Measurements from ENCODE around the gene DAGLB. TPM values are rescaled to one million over a fixed set of nuclear protein-coding genes. Genes with fewer than 3 reads are reported as not detected.

DAGLB gene
- total RNA-seq, 4 donors from 2014 or later, result 12.6 to 25.8 (median 18.0) TPM

DNA sequence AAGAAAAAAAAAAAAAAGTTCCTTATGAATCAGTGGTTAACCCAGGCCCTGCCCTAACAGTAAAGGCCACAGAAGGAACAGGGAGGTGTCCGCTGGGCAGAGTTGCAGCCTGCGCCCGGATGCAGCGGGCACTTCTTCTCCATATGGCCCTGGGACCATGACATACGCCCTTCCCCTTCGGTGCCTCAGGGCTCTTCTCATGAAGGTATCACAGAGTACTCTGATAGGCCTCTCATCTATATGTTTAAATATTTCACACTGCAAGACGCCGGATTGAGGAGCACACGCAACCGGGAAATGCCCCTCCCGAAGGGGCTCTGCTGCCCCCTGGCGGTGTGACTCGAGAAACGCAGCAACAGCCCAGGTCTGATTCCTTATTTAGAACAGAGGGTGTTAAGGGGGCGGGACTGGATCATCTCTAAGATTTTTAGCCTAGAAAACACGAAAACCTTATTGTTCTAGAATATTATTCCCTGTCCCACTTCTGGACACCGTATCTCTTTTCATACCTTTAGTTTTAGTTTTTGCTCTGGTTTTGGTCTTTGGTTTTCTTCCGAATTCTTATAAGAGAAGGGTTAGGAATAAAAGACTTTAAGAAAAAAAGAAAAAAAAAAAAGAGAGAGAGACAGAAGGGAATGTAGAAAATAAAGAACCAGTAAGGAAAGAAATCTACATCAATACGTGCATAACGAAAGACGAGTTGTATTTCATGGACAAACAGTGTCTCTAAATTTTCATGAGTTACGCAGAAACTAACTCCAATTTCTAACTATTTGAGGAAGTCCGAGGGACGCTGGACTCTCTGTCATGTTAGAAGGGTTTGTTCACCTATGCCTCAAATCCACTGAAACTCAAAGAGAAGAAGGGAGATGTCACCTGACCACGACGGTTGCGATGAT lies 12.0 kb downstream of the DAGLB start:
- TF ChIP-seq, protein P1, sequence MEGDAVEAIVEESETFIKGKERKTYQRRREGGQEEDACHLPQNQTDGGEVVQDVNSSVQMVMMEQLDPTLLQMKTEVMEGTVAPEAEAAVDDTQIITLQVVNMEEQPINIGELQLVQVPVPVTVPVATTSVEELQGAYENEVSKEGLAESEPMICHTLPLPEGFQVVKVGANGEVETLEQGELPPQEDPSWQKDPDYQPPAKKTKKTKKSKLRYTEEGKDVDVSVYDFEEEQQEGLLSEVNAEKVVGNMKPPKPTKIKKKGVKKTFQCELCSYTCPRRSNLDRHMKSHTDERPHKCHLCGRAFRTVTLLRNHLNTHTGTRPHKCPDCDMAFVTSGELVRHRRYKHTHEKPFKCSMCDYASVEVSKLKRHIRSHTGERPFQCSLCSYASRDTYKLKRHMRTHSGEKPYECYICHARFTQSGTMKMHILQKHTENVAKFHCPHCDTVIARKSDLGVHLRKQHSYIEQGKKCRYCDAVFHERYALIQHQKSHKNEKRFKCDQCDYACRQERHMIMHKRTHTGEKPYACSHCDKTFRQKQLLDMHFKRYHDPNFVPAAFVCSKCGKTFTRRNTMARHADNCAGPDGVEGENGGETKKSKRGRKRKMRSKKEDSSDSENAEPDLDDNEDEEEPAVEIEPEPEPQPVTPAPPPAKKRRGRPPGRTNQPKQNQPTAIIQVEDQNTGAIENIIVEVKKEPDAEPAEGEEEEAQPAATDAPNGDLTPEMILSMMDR (IDR thresholded peaks at IDR 0.05), result peak; percentile 83 to 98 (median 93)
- TF ChIP-seq POLR2A (IDR thresholded peaks at IDR 0.05) (no peak), EP300 (IDR thresholded peaks at IDR 0.05) (no peak)
- Histone ChIP-seq H3K27me3 (no peaks in the 10 kb centered on the region), H3K27ac (peak overlapping the region in 2 of 4 donors; percentile 62 to 67), H3K4me1 (peaks cover 0 to 17% (median 3%) of the 10 kb centered on the region in 4 donors), H3K4me3 (peak overlapping the region in 1 of 4 donors; percentile 27), H3K36me3 (peaks cover 0 to 26% (median 0%) of the 10 kb centered on the region in 3 donors), H3K9me3 (no peaks in the 10 kb centered on the region)
- 41% methylated on average over 27 of the region's 27 CpGs for WGBS, 2 donors
- DNase-seq (ENCODE audit: low spot score in 2 of 2), result peak; percentile 58 to 83

DNA sequence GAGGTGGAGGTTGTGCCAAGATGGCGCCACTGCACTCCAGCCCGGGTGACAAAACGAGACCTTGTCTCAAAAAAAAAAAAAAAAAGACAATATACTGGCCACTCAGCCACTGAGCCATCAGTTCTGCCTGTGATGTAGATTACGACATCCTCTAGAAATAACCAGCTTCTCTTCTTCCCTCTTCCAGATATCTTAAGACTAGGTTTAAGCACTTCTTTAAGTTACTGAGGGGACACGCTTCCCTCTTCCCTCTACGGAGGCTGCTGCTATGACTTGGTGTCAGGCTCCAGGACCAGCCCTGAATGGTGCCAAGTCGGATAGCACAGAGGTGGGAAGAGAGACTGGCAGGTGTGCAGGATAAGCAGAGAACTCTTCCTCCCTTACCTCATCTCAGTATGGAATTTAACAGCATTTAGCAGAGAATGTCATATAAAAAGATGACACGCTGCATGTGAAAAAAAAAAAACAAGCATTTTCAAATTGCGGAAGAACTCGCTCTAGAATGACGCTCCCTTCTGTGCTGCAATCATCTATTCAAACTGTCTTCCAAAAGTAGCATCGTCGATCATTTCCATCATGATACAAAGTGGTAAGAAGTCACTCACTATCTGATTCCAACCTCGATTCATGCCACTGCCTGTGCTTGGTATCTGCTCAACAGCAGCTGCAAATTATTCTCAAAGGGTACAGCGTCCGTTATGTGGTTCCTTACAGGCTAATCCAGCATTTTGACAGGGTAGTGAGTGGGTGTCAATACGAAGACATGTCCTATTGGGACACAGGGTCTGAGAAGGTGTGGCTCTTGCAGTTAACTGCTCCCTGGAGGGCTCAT lies 13.8 kb downstream of the DAGLB start:
- peaks cover 0 to 17% (median 3%) of the 10 kb centered on the region in 4 donors for H3K4me1 ChIP-seq
- 82 to 88% methylated on average over 17 of the region's 17 CpGs for WGBS, 2 donors
- H3K27me3 ChIP-seq, result no peaks in the 10 kb centered on the region
- H3K36me3 ChIP-seq, result peaks cover 0 to 39% (median 0%) of the 10 kb centered on the region in 3 donors
- no peak for DNase-seq (ENCODE audit: low spot score in 2 of 2)
- no peaks in the 10 kb centered on the region for H3K9me3 ChIP-seq
- no peak overlapping the region for H3K4me3 ChIP-seq
- TF ChIP-seq EP300 (IDR thresholded peaks at IDR 0.05) (peak in 1 of 2 donors; percentile 16), POLR2A (IDR thresholded peaks at IDR 0.05) (no peak)
- H3K27ac ChIP-seq, result peak overlapping the region in 2 of 4 donors; percentile 48 to 67

DNA sequence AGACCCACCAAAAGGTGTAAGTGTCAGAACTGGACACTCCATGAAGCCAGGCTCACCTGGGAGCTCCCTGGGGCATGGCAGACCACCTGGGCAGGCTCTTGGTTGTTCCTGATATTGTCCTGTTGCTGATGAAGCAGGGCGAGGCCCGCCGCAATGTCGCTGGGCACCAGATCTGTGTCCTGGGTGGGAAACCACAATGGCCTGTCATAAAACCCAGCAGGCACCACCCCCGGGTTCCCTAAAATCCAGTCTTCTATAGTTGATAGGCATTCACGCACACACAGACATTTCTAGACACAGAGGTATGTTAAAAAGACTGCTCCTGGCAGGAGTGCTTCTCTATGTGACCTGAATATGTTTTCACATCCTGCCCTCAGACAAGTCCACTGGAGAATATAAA lies 15.0 kb downstream of the DAGLB start:
- no peak for DNase-seq (ENCODE audit: low spot score in 2 of 2)

DNA sequence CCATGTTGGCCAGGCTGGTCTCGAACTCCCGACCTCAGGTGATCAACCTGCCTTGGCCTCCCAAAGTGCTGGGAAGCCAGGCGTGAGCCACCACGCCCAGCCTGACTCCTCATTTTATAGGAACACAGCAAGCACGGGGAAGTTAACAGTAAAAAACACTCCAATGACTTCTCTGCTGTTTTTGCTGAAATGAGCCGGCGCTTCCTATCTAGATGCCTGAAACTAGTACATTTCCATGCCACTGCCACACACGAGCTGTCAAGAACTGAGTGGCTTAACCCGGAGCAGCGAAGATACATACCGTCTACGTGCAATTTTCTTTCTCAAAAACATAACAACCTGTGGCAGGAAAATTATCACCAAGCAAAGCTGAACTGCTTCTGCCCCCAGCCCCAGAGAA lies 16.8 kb downstream of the DAGLB start:
- Histone ChIP-seq H3K36me3 (peaks cover 0 to 69% (median 5%) of the 10 kb centered on the region in 3 donors), H3K4me1 (peaks cover 0 to 17% (median 3%) of the 10 kb centered on the region in 4 donors), H3K27me3 (no peaks in the 10 kb centered on the region), H3K27ac (no peak overlapping the region), H3K9me3 (no peaks in the 10 kb centered on the region), H3K4me3 (no peak overlapping the region)
- no peak for DNase-seq (ENCODE audit: low spot score in 2 of 2)
- TF ChIP-seq POLR2A (IDR thresholded peaks at IDR 0.05), result no peak
- no peak for TF ChIP-seq EP300 (IDR thresholded peaks at IDR 0.05)
- TF ChIP-seq, protein P1 (IDR thresholded peaks at IDR 0.05), result no peak
- 92 to 97% methylated on average over 12 of the region's 12 CpGs for WGBS, 2 donors

More for the DNA sequence above, 15.0 kb downstream of the DAGLB start:
- H3K27ac ChIP-seq, result peak overlapping the region in 1 of 4 donors; percentile 48
- no peaks in the 10 kb centered on the region for H3K27me3 ChIP-seq
- peaks cover 0 to 17% (median 3%) of the 10 kb centered on the region in 4 donors for H3K4me1 ChIP-seq
- H3K9me3 ChIP-seq, result no peaks in the 10 kb centered on the region
- H3K36me3 ChIP-seq, result peaks cover 0 to 51% (median 0%) of the 10 kb centered on the region in 3 donors
- no peak overlapping the region for H3K4me3 ChIP-seq
- TF ChIP-seq, protein P1 (IDR thresholded peaks at IDR 0.05), result no peak
- TF ChIP-seq EP300 (IDR thresholded peaks at IDR 0.05) (no peak), POLR2A (IDR thresholded peaks at IDR 0.05) (no peak)
- WGBS, 2 donors, result 72 to 85% methylated on average over 6 of the region's 6 CpGs

DNA sequence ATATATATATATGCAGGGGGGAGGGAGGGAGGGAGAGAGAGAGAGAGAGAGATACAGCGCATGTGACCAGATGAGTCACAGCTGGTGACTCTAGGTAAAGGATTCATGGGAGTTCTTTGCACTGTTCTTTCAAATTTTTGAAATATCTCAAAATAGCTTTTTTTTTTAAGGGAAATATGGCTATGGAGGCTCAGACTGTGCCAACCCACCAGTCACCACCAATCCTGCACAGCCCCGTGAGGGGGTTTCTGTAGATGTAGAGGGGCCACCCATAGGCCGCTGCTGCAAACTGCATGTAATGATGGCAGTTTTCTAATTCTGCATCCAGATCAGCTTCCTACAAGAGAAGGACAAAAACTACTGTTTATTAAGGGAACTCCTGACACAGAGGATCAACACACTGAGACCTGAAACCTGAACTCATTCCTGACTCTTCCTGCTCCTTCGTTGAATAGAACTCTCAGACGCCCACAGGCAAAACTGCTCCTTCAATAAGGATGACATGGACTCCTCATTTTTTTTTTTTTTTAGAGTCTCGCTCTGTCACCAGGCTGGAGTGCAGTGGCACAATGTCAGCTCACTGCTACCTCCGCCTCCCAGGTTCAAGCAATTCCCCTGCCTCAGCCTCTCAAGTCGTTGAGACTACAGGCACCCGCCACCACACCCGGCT lies 17.3 kb downstream of the DAGLB start:
- Histone ChIP-seq H3K4me1 (peaks cover 0 to 12% (median 2%) of the 10 kb centered on the region in 4 donors), H3K36me3 (peaks cover 0 to 75% (median 8%) of the 10 kb centered on the region in 3 donors), H3K27me3 (no peaks in the 10 kb centered on the region), H3K27ac (no peak overlapping the region), H3K4me3 (no peak overlapping the region), H3K9me3 (no peaks in the 10 kb centered on the region)
- TF ChIP-seq EP300 (IDR thresholded peaks at IDR 0.05), result no peak
- no peak for TF ChIP-seq POLR2A (IDR thresholded peaks at IDR 0.05)
- TF ChIP-seq, protein P1 (IDR thresholded peaks at IDR 0.05), result no peak
- 81 to 84% methylated on average over 10 of the region's 10 CpGs for WGBS, 2 donors
- DNase-seq (ENCODE audit: low spot score in 2 of 2), result no peak

Data from tibial nerve (tissue), 4 donors.